ENCODE data around the gene GRID1. TPM values are rescaled to one million over a fixed set of nuclear protein-coding genes. Genes with fewer than 3 reads are reported as not detected.

The GRID1 gene
- polyA plus RNA-seq, 1 donor (not counting 4 experiments of a cell fraction or from before 2014, with no cell fraction given) = 0.01 TPM

DNA sequence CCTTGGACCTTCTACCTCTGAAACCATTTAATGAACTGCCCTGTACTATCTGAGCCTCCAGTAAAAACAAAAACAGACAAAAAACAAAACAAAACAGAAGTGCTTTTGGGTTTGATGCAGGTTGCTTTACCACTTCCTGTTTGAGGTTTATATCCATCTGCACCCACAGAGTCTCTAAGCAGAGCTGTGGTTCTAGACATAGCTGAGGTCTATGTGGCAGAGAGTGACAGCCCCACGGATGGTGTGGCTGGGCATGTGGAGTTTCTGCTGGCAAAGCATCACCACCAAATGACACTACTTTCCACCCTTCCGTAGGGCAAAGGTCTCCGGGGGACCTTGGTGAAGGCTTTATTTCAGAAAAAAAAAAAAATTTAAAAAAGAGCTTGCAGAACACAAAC is 754.2 kb downstream of the GRID1 start:
- H4K20me1 ChIP-seq (ENCODE audit: control insufficient read depth, extremely low read depth, insufficient read depth, low read length) = no peaks in the 10 kb centered on the region
- no peaks in the 10 kb centered on the region for H3K9me1 ChIP-seq (ENCODE audit: control insufficient read depth, extremely low read depth, insufficient read depth, low read length)
- no peak overlapping the region for H3K9ac ChIP-seq (ENCODE audit: control insufficient read depth, extremely low read depth, insufficient read depth, low read length)
- no peaks in the 10 kb centered on the region for H3K9me3 ChIP-seq (ENCODE audit: control insufficient read depth, low read depth, low read length)
- no peak overlapping the region for H3K4me3 ChIP-seq (ENCODE audit: control insufficient read depth in 2 of 3, extremely low read depth in 1 of 3, insufficient read depth in 2 of 3, low read depth in 1 of 3, low read length in 3 of 3)
- H3K79me2 ChIP-seq (ENCODE audit: control insufficient read depth, insufficient read depth, low read length) = no peaks in the 10 kb centered on the region
- no peaks in the 10 kb centered on the region for H3K36me3 ChIP-seq (ENCODE audit: control insufficient read depth in 2 of 2, extremely low read depth in 1 of 2, insufficient read depth in 2 of 2, low read length in 2 of 2)
- H2AFZ ChIP-seq (ENCODE audit: control insufficient read depth, low read length) = no peak overlapping the region
- no peaks in the 10 kb centered on the region for H3K4me1 ChIP-seq (ENCODE audit: control insufficient read depth, extremely low read depth, insufficient read depth, low read length)
- dilution Hi-C loops (cut with MboI; ENCODE audit: extremely low pct_ligation_motif_present, low sequenced_read_pairs) = no loop called here
- DNase-seq (ENCODE audit: low read depth, low spot score) (no peak), FAIRE-seq (no peak)
- H3K27me3 ChIP-seq (ENCODE audit: control insufficient read depth, extremely low read depth, insufficient read depth, low read length) = no peaks in the 10 kb centered on the region
- no peak overlapping the region for H3K27ac ChIP-seq (ENCODE audit: control insufficient read depth, insufficient read depth, low read length)
- no peak overlapping the region for H3K4me2 ChIP-seq (ENCODE audit: control insufficient read depth, extremely low read depth, insufficient read depth, low read depth, low read length)
- TF ChIP-seq, protein P1, sequence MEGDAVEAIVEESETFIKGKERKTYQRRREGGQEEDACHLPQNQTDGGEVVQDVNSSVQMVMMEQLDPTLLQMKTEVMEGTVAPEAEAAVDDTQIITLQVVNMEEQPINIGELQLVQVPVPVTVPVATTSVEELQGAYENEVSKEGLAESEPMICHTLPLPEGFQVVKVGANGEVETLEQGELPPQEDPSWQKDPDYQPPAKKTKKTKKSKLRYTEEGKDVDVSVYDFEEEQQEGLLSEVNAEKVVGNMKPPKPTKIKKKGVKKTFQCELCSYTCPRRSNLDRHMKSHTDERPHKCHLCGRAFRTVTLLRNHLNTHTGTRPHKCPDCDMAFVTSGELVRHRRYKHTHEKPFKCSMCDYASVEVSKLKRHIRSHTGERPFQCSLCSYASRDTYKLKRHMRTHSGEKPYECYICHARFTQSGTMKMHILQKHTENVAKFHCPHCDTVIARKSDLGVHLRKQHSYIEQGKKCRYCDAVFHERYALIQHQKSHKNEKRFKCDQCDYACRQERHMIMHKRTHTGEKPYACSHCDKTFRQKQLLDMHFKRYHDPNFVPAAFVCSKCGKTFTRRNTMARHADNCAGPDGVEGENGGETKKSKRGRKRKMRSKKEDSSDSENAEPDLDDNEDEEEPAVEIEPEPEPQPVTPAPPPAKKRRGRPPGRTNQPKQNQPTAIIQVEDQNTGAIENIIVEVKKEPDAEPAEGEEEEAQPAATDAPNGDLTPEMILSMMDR (optimal IDR thresholded peaks at IDR 0.05 in 1 of 3, IDR thresholded peaks at IDR 0.05 in 1 of 3, conservative IDR thresholded peaks at IDR 0.05 in 1 of 3; ENCODE audit: extremely low read depth in 1 of 3, insufficient read depth in 2 of 3, low read length in 3 of 3) = no peak
- TF ChIP-seq EZH2 (IDR thresholded peaks at IDR 0.05; ENCODE audit: low read length) = no peak

DNA sequence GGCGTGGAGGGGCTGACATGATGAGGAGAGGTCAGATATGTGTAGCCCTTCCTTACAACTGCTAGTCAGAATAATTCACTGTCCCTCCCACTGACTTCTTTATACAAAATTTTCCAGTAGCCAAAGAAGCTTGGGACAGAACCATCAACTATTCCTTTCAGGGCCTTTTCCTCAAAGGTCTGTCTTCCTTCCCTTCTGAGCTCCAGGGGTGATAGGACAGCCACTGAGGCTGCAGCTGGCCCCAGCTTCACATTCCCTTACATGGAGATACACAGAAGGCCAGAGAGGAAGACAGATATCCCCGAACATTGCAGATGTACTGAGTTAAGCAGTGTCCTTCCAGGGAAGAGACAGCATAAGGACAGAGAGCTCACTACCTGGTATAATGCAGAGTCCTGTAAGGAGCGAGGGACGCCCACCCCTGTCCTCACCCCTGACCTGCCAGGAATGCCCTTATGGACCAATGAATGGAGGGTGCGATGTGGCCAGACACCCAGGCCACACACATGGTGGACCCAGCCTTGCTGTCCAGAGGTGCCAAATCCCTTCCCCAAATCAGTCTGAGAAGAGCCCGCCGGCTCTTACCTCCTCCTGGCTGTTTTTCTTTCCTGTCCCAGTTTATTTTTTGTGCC is 754.7 kb downstream of the GRID1 start:
- no peak overlapping the region for H3K4me3 ChIP-seq (ENCODE audit: control insufficient read depth in 2 of 3, extremely low read depth in 1 of 3, insufficient read depth in 2 of 3, low read depth in 1 of 3, low read length in 3 of 3)
- H2AFZ ChIP-seq (ENCODE audit: control insufficient read depth, low read length) = no peak overlapping the region
- no peaks in the 10 kb centered on the region for H3K79me2 ChIP-seq (ENCODE audit: control insufficient read depth, insufficient read depth, low read length)
- dilution Hi-C loops (cut with MboI; ENCODE audit: extremely low pct_ligation_motif_present, low sequenced_read_pairs) = no loop called here
- no peaks in the 10 kb centered on the region for H4K20me1 ChIP-seq (ENCODE audit: control insufficient read depth, extremely low read depth, insufficient read depth, low read length)
- H3K9me1 ChIP-seq (ENCODE audit: control insufficient read depth, extremely low read depth, insufficient read depth, low read length) = no peaks in the 10 kb centered on the region
- no peak for TF ChIP-seq EZH2 (IDR thresholded peaks at IDR 0.05; ENCODE audit: low read length)
- TF ChIP-seq, protein P1 (optimal IDR thresholded peaks at IDR 0.05 in 1 of 3, IDR thresholded peaks at IDR 0.05 in 1 of 3, conservative IDR thresholded peaks at IDR 0.05 in 1 of 3; ENCODE audit: extremely low read depth in 1 of 3, insufficient read depth in 2 of 3, low read length in 3 of 3) = no peak
- no peak for DNase-seq (ENCODE audit: low read depth, low spot score)
- no peaks in the 10 kb centered on the region for H3K36me3 ChIP-seq (ENCODE audit: control insufficient read depth in 2 of 2, extremely low read depth in 1 of 2, insufficient read depth in 2 of 2, low read length in 2 of 2)
- H3K4me1 ChIP-seq (ENCODE audit: control insufficient read depth, extremely low read depth, insufficient read depth, low read length) = no peaks in the 10 kb centered on the region
- no peak for FAIRE-seq
- H3K9ac ChIP-seq (ENCODE audit: control insufficient read depth, extremely low read depth, insufficient read depth, low read length) = no peak overlapping the region
- no peak overlapping the region for H3K27ac ChIP-seq (ENCODE audit: control insufficient read depth, insufficient read depth, low read length)
- H3K4me2 ChIP-seq (ENCODE audit: control insufficient read depth, extremely low read depth, insufficient read depth, low read depth, low read length) = no peak overlapping the region
- no peaks in the 10 kb centered on the region for H3K27me3 ChIP-seq (ENCODE audit: control insufficient read depth, extremely low read depth, insufficient read depth, low read length)
- H3K9me3 ChIP-seq (ENCODE audit: control insufficient read depth, low read depth, low read length) = no peaks in the 10 kb centered on the region
